HepG2 (cell line): ENCODE measurements around the gene DPM2. TPM values are rescaled to one million over a fixed set of nuclear protein-coding genes. Genes with fewer than 3 reads are reported as not detected.

Experiments
- DMAP1 ChIP-seq: IDR thresholded peaks from 2 replicates; pipeline ENCODE4 v1.6.1; 2016
- KLF6 ChIP-seq: IDR thresholded peaks from 2 replicates; pipeline ENCODE4 v1.8.0; 2016; ENCODE audit warnings: missing biosample characterization, missing genetic modification reagents
- MEIS1 ChIP-seq: sonication (generic); formaldehyde crosslinking; IDR thresholded peaks from 2 replicates; pipeline ENCODE4 v1.9.0; 2021; ENCODE audit warnings: mild to moderate bottlenecking, missing genetic modification reagents, moderate library complexity, borderline replicate concordance
- NONO ChIP-seq, 2 experiments: fragments of 450-650 bp in 1 of 2; sonication (generic) in 1 of 2; formaldehyde crosslinking in 1 of 2; IDR thresholded peaks in 1 of 2; conservative IDR thresholded peaks in 1 of 2; 2 replicates each; pipeline versions ENCODE4 v1.6.1 to v1.8.0; 2017 to 2022; ENCODE audit warnings: mild to moderate bottlenecking in 1 of 2, missing genetic modification reagents in 1 of 2, moderate library complexity in 1 of 2
- XBP1 ChIP-seq: sonication (generic); formaldehyde crosslinking; IDR thresholded peaks from 2 replicates; pipeline ENCODE4 v1.5.0; 2020; ENCODE audit warnings: missing genetic modification reagents
- ZNF235 ChIP-seq: sonication (generic); formaldehyde crosslinking; IDR thresholded peaks from 2 replicates; pipeline ENCODE4 v1.8.1; 2023; ENCODE audit warnings: mild to moderate bottlenecking, missing genetic modification reagents, borderline replicate concordance
- ZNF260 ChIP-seq: sonication (generic); formaldehyde crosslinking; IDR thresholded peaks from 2 replicates; pipeline ENCODE4 v1.4.0; 2020; ENCODE audit warnings: missing genetic modification reagents, low read depth, mild to moderate bottlenecking, borderline replicate concordance
- ZNF567 ChIP-seq: sonication (generic); formaldehyde crosslinking; IDR thresholded peaks from 2 replicates; pipeline ENCODE4 v1.8.1; 2023; ENCODE audit warnings: mild to moderate bottlenecking, missing genetic modification reagents, borderline replicate concordance
- ZNF839 ChIP-seq: sonication (generic); formaldehyde crosslinking; IDR thresholded peaks from 2 replicates; pipeline ENCODE4 v1.4.0; 2020; ENCODE audit warnings: missing genetic modification reagents, mild to moderate bottlenecking, borderline replicate concordance
- polyA plus RNA-seq, 8 experiments: library from polyadenylated mRNA; depleted of rRNA in 3 of 8; stranded (reverse) in 7 of 8; unstranded in 1 of 8; fragments of >200 nt; fragmentation: Illumina TruSeq in 4 of 8; extraction: Trizol in 4 of 8; gene quantifications; 2 replicates each; pipeline versions ENCODE4 v1.2.1 to v1.2.3, GENCODE V29; 2011 to 2016; ENCODE audit warnings: low read depth in 4 of 8, missing spikeins in 1 of 8, mixed read lengths in 1 of 8; ENCODE audit not compliant: insufficient read depth in 1 of 8
- total RNA-seq, 5 experiments: library from RNA; depleted of rRNA; stranded (reverse); fragments of >200 nt; fragmentation: Illumina TruSeq; extraction: Trizol; gene quantifications; 2 replicates each; pipeline ENCODE4 v1.2.3, GENCODE V29; 2016; ENCODE audit warnings: low read depth in 1 of 5
- TF ChIP-seq, protein P1 (sequence below): sonication (generic); formaldehyde crosslinking; IDR thresholded peaks from 2 replicates; pipeline ENCODE4 v1.4.0; 2020; ENCODE audit warnings: missing genetic modification reagents
- TF ChIP-seq, protein P2 (sequence below): sonication (generic); formaldehyde crosslinking; conservative IDR thresholded peaks from 2 replicates; pipeline ENCODE4 v1.8.0; 2022; ENCODE audit warnings: low read depth, missing genetic modification reagents
- TF ChIP-seq, protein P3 (sequence below): sonication (generic); formaldehyde crosslinking; IDR thresholded peaks from 2 replicates; pipeline ENCODE4 v1.4.0; 2020; ENCODE audit warnings: missing genetic modification reagents
- TF ChIP-seq, protein P4 (sequence below): sonication (generic); formaldehyde crosslinking; conservative IDR thresholded peaks from 2 replicates; pipeline ENCODE4 v1.4.0; 2020; ENCODE audit warnings: mild to moderate bottlenecking, missing genetic modification reagents, moderate library complexity

DPM2 gene
- total and polyA plus RNA-seq, 2 of the 13 experiments (the other 11 are each of a cell fraction or from before 2014, with no cell fraction given) = 24.8 to 35.3 TPM

DNA sequence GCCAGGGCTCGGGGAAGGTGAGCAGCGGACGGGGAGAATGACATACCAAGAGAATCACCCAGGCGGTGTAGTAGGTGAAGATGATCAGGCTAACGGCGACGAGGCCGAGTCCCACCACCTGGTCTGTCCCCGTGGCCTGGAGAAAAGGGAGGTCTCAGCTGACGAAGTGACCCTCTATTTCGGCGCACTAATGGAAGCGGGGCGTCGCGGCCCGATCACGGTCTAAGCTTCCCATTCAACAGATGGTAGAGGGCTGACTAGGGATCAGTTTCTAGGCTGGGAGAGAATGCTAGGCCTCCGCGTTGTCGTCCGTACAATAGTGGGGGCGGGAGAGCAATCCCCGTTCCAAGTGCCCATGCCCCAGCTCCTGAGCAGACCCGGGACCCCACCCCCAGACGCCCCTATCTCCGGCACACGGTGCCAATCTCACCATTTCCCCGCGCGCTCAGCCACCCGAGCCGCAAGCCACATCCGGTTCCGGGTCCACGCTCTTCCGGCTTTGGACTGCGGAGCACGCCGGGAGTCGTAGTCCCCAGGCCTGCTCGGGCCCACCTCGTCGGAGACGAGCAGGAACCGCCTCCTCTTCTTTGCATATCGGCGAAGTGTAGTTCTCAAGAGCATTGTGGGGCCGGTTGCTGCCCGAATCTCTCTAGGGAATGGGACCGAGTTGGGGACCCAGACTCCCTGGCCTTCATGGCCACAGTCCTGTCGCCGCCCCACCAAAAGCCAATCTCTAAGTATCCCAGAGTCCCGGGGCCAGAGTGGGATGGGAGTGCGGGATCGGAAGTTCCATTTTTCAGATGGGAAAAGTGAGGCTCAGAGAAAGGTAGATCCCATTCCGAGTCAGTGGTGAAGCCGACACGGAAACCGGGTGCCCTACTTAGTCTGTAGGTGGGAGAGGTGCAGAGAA, at the start of gene DPM2 (continued):
- TF ChIP-seq, protein P1, sequence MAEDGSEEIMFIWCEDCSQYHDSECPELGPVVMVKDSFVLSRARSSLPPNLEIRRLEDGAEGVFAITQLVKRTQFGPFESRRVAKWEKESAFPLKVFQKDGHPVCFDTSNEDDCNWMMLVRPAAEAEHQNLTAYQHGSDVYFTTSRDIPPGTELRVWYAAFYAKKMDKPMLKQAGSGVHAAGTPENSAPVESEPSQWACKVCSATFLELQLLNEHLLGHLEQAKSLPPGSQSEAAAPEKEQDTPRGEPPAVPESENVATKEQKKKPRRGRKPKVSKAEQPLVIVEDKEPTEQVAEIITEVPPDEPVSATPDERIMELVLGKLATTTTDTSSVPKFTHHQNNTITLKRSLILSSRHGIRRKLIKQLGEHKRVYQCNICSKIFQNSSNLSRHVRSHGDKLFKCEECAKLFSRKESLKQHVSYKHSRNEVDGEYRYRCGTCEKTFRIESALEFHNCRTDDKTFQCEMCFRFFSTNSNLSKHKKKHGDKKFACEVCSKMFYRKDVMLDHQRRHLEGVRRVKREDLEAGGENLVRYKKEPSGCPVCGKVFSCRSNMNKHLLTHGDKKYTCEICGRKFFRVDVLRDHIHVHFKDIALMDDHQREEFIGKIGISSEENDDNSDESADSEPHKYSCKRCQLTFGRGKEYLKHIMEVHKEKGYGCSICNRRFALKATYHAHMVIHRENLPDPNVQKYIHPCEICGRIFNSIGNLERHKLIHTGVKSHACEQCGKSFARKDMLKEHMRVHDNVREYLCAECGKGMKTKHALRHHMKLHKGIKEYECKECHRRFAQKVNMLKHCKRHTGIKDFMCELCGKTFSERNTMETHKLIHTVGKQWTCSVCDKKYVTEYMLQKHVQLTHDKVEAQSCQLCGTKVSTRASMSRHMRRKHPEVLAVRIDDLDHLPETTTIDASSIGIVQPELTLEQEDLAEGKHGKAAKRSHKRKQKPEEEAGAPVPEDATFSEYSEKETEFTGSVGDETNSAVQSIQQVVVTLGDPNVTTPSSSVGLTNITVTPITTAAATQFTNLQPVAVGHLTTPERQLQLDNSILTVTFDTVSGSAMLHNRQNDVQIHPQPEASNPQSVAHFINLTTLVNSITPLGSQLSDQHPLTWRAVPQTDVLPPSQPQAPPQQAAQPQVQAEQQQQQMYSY (CRISPR knock-in tag) = no peak
- no peak for TF ChIP-seq ZNF235 (CRISPR knock-in tag)
- TF ChIP-seq XBP1 (CRISPR knock-in tag) = no peak
- peak; percentile 53; the same call in 1 of the 2 replicates for TF ChIP-seq KLF6 (CRISPR knock-in tag)
- TF ChIP-seq ZNF260 = no peak
- no peak for TF ChIP-seq ZNF567 (CRISPR knock-in tag)
- TF ChIP-seq, protein P2, sequence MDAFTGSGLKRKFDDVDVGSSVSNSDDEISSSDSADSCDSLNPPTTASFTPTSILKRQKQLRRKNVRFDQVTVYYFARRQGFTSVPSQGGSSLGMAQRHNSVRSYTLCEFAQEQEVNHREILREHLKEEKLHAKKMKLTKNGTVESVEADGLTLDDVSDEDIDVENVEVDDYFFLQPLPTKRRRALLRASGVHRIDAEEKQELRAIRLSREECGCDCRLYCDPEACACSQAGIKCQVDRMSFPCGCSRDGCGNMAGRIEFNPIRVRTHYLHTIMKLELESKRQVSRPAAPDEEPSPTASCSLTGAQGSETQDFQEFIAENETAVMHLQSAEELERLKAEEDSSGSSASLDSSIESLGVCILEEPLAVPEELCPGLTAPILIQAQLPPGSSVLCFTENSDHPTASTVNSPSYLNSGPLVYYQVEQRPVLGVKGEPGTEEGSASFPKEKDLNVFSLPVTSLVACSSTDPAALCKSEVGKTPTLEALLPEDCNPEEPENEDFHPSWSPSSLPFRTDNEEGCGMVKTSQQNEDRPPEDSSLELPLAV (CRISPR knock-in tag) = no peak
- TF ChIP-seq MEIS1 (CRISPR knock-in tag) = no peak
- no peak for TF ChIP-seq NONO (IDR thresholded peaks at IDR 0.05)
- TF ChIP-seq NONO (CRISPR knock-in tag; conservative IDR thresholded peaks at IDR 0.05) = 0 out of 2 replicates have a peak, but pooled peaks have one; percentile 39
- 0 out of 2 replicates have a peak, but pooled peaks have one; percentile 55 for TF ChIP-seq DMAP1 (CRISPR knock-in tag)
- TF ChIP-seq, protein P3, sequence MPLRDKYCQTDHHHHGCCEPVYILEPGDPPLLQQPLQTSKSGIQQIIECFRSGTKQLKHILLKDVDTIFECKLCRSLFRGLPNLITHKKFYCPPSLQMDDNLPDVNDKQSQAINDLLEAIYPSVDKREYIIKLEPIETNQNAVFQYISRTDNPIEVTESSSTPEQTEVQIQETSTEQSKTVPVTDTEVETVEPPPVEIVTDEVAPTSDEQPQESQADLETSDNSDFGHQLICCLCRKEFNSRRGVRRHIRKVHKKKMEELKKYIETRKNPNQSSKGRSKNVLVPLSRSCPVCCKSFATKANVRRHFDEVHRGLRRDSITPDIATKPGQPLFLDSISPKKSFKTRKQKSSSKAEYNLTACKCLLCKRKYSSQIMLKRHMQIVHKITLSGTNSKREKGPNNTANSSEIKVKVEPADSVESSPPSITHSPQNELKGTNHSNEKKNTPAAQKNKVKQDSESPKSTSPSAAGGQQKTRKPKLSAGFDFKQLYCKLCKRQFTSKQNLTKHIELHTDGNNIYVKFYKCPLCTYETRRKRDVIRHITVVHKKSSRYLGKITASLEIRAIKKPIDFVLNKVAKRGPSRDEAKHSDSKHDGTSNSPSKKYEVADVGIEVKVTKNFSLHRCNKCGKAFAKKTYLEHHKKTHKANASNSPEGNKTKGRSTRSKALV (CRISPR knock-in tag) = no peak
- no peak for TF ChIP-seq ZNF839 (CRISPR knock-in tag)
- TF ChIP-seq, protein P4, sequence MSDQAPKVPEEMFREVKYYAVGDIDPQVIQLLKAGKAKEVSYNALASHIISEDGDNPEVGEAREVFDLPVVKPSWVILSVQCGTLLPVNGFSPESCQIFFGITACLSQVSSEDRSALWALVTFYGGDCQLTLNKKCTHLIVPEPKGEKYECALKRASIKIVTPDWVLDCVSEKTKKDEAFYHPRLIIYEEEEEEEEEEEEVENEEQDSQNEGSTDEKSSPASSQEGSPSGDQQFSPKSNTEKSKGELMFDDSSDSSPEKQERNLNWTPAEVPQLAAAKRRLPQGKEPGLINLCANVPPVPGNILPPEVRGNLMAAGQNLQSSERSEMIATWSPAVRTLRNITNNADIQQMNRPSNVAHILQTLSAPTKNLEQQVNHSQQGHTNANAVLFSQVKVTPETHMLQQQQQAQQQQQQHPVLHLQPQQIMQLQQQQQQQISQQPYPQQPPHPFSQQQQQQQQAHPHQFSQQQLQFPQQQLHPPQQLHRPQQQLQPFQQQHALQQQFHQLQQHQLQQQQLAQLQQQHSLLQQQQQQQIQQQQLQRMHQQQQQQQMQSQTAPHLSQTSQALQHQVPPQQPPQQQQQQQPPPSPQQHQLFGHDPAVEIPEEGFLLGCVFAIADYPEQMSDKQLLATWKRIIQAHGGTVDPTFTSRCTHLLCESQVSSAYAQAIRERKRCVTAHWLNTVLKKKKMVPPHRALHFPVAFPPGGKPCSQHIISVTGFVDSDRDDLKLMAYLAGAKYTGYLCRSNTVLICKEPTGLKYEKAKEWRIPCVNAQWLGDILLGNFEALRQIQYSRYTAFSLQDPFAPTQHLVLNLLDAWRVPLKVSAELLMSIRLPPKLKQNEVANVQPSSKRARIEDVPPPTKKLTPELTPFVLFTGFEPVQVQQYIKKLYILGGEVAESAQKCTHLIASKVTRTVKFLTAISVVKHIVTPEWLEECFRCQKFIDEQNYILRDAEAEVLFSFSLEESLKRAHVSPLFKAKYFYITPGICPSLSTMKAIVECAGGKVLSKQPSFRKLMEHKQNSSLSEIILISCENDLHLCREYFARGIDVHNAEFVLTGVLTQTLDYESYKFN (CRISPR knock-in tag) = no peak
